Liver (tissue), 3 donors: ENCODE results near the gene ZSCAN10.
"Not testable (repeated sequence)": the region's sequence is repeated elsewhere in the genome, so short reads cannot be mapped to it uniquely, and the experiment has no call there.

Source experiments
- EGR1 ChIP-seq, 2 donors: IDR thresholded peaks; 2 replicates each; pipeline ENCODE4 v1.6.1; 2016 to 2018; ENCODE audit warnings: antibody characterized with exemption in 2 of 2, low read depth in 2 of 2
- FOXA1 ChIP-seq: IDR thresholded peaks from 2 replicates; pipeline ENCODE4 v1.6.1; 2016; ENCODE audit warnings: antibody characterized with exemption
- GABPA ChIP-seq, 2 donors: IDR thresholded peaks in 1 of 2; conservative IDR thresholded peaks in 1 of 2; 2 replicates each; pipeline ENCODE4 v1.6.1; 2016; ENCODE audit warnings: antibody characterized with exemption in 2 of 2, mild to moderate bottlenecking in 1 of 2, moderate library complexity in 1 of 2
- SP1 ChIP-seq: IDR thresholded peaks from 2 replicates; pipeline ENCODE4 v1.6.1; 2018; ENCODE audit warnings: antibody characterized with exemption, mild to moderate bottlenecking
- TAF1 ChIP-seq: conservative IDR thresholded peaks from 2 replicates; pipeline ENCODE4 v1.6.1; 2016; ENCODE audit warnings: antibody characterized with exemption, mild to moderate bottlenecking
- TF ChIP-seq, protein P1 (sequence below): fragments of 150-350 bp; IDR thresholded peaks from 2 replicates; pipeline ENCODE4 v1.5.1; 2017; ENCODE audit warnings: improper control_type of control experiment, low read depth, low read length; ENCODE audit not compliant: missing input control
- TF ChIP-seq, protein P2 (sequence below): IDR thresholded peaks from 2 replicates; pipeline ENCODE4 v1.6.1; 2016; ENCODE audit warnings: antibody characterized with exemption
- TF ChIP-seq, protein P3 (sequence below): IDR thresholded peaks from 2 replicates; pipeline ENCODE4 v1.6.1; 2016; ENCODE audit warnings: antibody characterized with exemption, mild to moderate bottlenecking
- TF ChIP-seq, protein P4 (sequence below): IDR thresholded peaks from 2 replicates; pipeline ENCODE4 v1.6.1; 2016; ENCODE audit warnings: antibody characterized with exemption
- donor health status: healthy.
- donor health status: healthy.

DNA sequence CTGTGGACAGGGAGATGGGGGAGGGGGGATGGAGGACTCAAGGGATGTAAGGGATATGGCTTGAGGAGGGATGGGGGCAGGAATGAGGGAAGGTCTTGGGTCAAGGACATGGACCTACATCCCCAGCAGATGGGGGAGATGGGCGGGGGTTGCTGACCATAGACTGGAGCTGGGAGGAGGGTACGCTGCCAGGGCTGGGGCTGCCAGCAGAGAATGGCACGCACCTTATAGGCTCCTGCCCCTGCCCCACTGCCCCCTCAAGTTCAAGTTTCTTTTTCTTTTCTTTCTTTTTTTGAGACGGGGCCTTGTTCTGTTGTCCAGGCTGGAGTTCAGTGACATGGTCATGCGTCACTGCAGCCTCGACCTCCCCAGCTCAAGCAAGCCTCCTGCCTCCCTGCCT lies 23.1 kb downstream of the ZSCAN10 start:
- TF ChIP-seq, protein P1, sequence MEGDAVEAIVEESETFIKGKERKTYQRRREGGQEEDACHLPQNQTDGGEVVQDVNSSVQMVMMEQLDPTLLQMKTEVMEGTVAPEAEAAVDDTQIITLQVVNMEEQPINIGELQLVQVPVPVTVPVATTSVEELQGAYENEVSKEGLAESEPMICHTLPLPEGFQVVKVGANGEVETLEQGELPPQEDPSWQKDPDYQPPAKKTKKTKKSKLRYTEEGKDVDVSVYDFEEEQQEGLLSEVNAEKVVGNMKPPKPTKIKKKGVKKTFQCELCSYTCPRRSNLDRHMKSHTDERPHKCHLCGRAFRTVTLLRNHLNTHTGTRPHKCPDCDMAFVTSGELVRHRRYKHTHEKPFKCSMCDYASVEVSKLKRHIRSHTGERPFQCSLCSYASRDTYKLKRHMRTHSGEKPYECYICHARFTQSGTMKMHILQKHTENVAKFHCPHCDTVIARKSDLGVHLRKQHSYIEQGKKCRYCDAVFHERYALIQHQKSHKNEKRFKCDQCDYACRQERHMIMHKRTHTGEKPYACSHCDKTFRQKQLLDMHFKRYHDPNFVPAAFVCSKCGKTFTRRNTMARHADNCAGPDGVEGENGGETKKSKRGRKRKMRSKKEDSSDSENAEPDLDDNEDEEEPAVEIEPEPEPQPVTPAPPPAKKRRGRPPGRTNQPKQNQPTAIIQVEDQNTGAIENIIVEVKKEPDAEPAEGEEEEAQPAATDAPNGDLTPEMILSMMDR: not testable (repeated sequence)
- TF ChIP-seq, protein P2, sequence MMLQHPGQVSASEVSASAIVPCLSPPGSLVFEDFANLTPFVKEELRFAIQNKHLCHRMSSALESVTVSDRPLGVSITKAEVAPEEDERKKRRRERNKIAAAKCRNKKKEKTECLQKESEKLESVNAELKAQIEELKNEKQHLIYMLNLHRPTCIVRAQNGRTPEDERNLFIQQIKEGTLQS: not testable (repeated sequence)
- TF ChIP-seq FOXA1; TAF1; GABPA (IDR thresholded peaks at IDR 0.05 in 1 of 2, conservative IDR thresholded peaks at IDR 0.05 in 1 of 2); EGR1 (IDR thresholded peaks at IDR 0.05; ENCODE audit: low read depth in 2 of 2); SP1: not testable (repeated sequence)
- TF ChIP-seq, protein P3, sequence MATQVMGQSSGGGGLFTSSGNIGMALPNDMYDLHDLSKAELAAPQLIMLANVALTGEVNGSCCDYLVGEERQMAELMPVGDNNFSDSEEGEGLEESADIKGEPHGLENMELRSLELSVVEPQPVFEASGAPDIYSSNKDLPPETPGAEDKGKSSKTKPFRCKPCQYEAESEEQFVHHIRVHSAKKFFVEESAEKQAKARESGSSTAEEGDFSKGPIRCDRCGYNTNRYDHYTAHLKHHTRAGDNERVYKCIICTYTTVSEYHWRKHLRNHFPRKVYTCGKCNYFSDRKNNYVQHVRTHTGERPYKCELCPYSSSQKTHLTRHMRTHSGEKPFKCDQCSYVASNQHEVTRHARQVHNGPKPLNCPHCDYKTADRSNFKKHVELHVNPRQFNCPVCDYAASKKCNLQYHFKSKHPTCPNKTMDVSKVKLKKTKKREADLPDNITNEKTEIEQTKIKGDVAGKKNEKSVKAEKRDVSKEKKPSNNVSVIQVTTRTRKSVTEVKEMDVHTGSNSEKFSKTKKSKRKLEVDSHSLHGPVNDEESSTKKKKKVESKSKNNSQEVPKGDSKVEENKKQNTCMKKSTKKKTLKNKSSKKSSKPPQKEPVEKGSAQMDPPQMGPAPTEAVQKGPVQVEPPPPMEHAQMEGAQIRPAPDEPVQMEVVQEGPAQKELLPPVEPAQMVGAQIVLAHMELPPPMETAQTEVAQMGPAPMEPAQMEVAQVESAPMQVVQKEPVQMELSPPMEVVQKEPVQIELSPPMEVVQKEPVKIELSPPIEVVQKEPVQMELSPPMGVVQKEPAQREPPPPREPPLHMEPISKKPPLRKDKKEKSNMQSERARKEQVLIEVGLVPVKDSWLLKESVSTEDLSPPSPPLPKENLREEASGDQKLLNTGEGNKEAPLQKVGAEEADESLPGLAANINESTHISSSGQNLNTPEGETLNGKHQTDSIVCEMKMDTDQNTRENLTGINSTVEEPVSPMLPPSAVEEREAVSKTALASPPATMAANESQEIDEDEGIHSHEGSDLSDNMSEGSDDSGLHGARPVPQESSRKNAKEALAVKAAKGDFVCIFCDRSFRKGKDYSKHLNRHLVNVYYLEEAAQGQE: not testable (repeated sequence)
- TF ChIP-seq, protein P4, sequence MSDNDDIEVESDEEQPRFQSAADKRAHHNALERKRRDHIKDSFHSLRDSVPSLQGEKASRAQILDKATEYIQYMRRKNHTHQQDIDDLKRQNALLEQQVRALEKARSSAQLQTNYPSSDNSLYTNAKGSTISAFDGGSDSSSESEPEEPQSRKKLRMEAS: not testable (repeated sequence)
